Kidney (tissue), 14 donors: ENCODE measurements around the gene OOSP1. TPM values are rescaled to one million over a fixed set of nuclear protein-coding genes. Genes with fewer than 3 reads are reported as not detected.
A peak's percentile ranks its signal among the peaks of the same experiment; 100 is the strongest.

Experiments
- DNase-seq, 5 donors: peaks; one replicate each; pipeline ENCODE4 v3.0.0-alpha.2; 2013 to 2020
- FAIRE-seq: peaks from 2 replicates; lab custom pipeline; 2012; peaks lifted over from hg19 to GRCh38; lab: Jason Lieb, UNC
- H3K27ac ChIP-seq, 2 donors: one replicate each; pipeline ENCODE4 v1.7.0; 2013; ENCODE audit warnings: low read depth in 2 of 2, low read length in 2 of 2, inconsistent platforms in 1 of 2
- H3K27me3 ChIP-seq: one replicate; pipeline ENCODE4 v1.7.1; 2013; ENCODE audit warnings: low read length, inconsistent platforms; ENCODE audit not compliant: control insufficient read depth, insufficient read depth
- H3K36me3 ChIP-seq, 3 donors: one replicate each; pipeline versions ENCODE4 v1.7.0 to v1.7.1; 2013; ENCODE audit warnings: low read length in 3 of 3, control low read depth in 1 of 3, inconsistent platforms in 1 of 3; ENCODE audit not compliant: insufficient read depth in 3 of 3, control insufficient read depth in 2 of 3
- H3K4me1 ChIP-seq, 3 donors: one replicate each; pipeline versions ENCODE4 v1.7.0 to v1.7.1; 2013; ENCODE audit warnings: low read length in 3 of 3, inconsistent platforms in 1 of 3, low read depth in 1 of 3; ENCODE audit not compliant: control insufficient read depth in 2 of 3, insufficient read depth in 2 of 3
- H3K4me3 ChIP-seq, 3 donors: one replicate each; pipeline versions ENCODE4 v1.7.0 to v1.8.1; 2013; ENCODE audit warnings: low read length in 3 of 3, control low read depth in 1 of 3, inconsistent platforms in 1 of 3
- H3K9ac ChIP-seq, 3 donors: one replicate each; pipeline versions ENCODE4 v1.7.0 to v1.7.1; 2013; ENCODE audit warnings: low read length in 3 of 3, control low read depth in 1 of 3, inconsistent platforms in 1 of 3
- H3K9me3 ChIP-seq, 3 donors: one replicate each; pipeline versions ENCODE4 v1.7.0 to v1.7.1; 2013; ENCODE audit warnings: low read length in 3 of 3, control low read depth in 1 of 3, inconsistent platforms in 1 of 3; ENCODE audit not compliant: control insufficient read depth in 2 of 3, insufficient read depth in 1 of 3
- intact Hi-C: fragments of 100-400 bp; cut with DNase I; formaldehyde crosslinking; loops from one replicate; pipeline ENCODE4 v1.11.1; 2022
- polyA plus RNA-seq: library from polyadenylated mRNA; stranded (reverse); fragments of 350-450 nt; fragmentation: Illumina TruSeq; extraction: RNeasy Lipid Tissue Mini Kit (QIAGEN cat#74804); gene quantifications from one replicate; pipeline ENCODE4 v1.2.3, GENCODE V29; 2014; ENCODE audit warnings: low read depth, low replicate concordance; ENCODE audit not compliant: insufficient read depth
- total RNA-seq: library from RNA; stranded (reverse); fragmentation: NEBNext Ultra II Directional; extraction: Animal tissue kit (Norgen Biotek cat#: 25700); gene quantifications from one replicate; pipeline ENCODE4 v1.2.1, GENCODE V29; 2021
- TF ChIP-seq, protein P1 (sequence below): IDR thresholded peaks from 3 replicates; pipeline ENCODE4 v1.5.1; 2012; ENCODE audit warnings: mild to moderate bottlenecking, moderate library complexity, borderline replicate concordance; ENCODE audit not compliant: insufficient read depth; ENCODE audit errors: extremely low read depth
- donor health status: control.
- donor health status: control.
- donor health status: control.
- donor health status: control.
- donor health status: control.
- donor health status: DM: yes; HTN: yes; CAD: no.
- donor health status: Normal renal cell carcinoma (clear cell type).

OOSP1 gene
- total and polyA plus RNA-seq, 2 donors from 2014 or later, result not detected

DNA sequence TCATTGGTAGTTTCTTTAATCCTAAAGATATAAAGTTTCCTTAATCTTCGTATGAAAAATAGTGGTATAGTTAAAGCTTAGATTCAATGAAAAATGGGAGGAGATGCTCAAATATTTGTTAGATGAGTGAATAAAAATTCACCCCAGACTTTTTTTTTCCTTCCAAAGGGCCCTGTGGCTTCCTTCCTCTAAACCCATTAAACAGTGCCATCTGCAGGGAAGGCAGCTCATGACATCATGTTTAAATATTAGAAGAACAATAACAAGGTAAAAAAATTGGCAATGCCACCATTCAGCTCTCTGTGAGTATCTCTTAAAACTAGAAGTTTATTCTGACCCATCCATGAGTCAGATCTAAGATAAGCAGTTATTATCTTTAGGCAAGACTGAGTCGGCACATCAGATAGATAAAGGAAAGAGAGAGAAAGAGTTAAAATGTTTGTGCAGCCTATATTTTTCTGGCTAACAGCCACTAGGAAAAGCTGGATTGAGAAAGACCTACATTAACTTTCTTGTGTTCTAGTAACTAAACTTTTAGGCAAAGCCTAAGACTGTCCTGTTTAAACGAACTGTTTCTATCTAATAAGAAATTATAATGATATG, 19.1 kb upstream of the OOSP1 start:
- no peak overlapping the region for H3K27ac ChIP-seq
- H3K4me3 ChIP-seq, result no peak overlapping the region
- DNase-seq (peak in 2 of 5 donors; percentile 3 to 13), FAIRE-seq (peak; percentile 35)
- peaks cover 0 to 22% (median 11%) of the 10 kb centered on the region in 3 donors for H3K9me3 ChIP-seq
- H3K27me3 ChIP-seq, result no peaks in the 10 kb centered on the region
- intact Hi-C loops, result no loop called here
- H3K4me1 ChIP-seq, result no peaks in the 10 kb centered on the region
- TF ChIP-seq, protein P1, sequence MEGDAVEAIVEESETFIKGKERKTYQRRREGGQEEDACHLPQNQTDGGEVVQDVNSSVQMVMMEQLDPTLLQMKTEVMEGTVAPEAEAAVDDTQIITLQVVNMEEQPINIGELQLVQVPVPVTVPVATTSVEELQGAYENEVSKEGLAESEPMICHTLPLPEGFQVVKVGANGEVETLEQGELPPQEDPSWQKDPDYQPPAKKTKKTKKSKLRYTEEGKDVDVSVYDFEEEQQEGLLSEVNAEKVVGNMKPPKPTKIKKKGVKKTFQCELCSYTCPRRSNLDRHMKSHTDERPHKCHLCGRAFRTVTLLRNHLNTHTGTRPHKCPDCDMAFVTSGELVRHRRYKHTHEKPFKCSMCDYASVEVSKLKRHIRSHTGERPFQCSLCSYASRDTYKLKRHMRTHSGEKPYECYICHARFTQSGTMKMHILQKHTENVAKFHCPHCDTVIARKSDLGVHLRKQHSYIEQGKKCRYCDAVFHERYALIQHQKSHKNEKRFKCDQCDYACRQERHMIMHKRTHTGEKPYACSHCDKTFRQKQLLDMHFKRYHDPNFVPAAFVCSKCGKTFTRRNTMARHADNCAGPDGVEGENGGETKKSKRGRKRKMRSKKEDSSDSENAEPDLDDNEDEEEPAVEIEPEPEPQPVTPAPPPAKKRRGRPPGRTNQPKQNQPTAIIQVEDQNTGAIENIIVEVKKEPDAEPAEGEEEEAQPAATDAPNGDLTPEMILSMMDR, result peak; percentile 30
- no peaks in the 10 kb centered on the region for H3K36me3 ChIP-seq
- no peak overlapping the region for H3K9ac ChIP-seq

DNA sequence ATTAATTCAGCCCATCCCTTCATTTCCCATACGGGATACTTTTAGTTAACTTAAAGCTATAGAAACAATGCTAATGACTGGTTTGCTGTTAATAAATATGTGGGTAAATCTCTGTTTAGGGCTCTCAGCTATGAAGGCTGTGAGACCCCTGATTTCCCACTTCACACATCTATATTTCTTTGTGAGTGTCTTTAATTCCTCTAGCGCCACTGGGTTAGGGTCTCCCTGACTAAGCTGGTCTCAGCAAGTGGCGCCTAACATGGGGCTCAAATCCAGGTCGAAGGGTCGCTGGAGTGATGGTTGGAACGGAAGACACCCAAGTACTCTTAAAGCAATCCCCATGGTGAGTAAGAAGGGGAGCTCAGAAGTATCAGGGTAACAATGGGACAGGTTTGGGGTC, 14.4 kb upstream of the OOSP1 start:
- TF ChIP-seq, protein P1, result no peak
- intact Hi-C loops, result no loop called here
- H3K36me3 ChIP-seq, result no peaks in the 10 kb centered on the region

DNA sequence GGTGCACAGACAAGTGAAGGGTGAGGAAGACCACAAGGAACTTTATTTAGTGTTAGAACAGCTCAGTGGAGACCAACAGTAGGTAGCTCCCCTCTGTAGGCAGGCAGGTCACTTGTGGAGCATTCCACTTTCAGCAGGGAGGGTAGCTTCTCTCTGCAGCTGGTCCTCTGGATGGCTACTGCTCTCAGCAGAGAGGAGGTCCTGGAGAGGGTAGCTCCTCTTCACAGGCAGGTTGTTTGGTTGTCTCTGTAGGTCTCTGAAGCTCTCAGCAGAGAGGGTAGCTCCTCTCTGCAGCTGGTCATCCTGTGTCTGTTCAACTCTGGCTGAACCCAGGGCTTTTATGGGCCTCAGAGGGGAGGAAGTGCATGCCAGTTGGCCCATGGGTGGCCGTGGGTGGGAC, 6.5 kb upstream of the OOSP1 start:
- no peaks in the 10 kb centered on the region for H3K27me3 ChIP-seq
- intact Hi-C loops, result no loop called here
- TF ChIP-seq, protein P1, result no peak
- no peak overlapping the region for H3K9ac ChIP-seq
- H3K27ac ChIP-seq, result no peak overlapping the region
- no peaks in the 10 kb centered on the region for H3K36me3 ChIP-seq
- no peak for FAIRE-seq
- H3K9me3 ChIP-seq, result no peaks in the 10 kb centered on the region
- DNase-seq, result no peak
- no peaks in the 10 kb centered on the region for H3K4me1 ChIP-seq
- H3K4me3 ChIP-seq, result no peak overlapping the region

More for the DNA sequence above, 14.4 kb upstream of the OOSP1 start:
- DNase-seq (no peak), FAIRE-seq (no peak)
- Histone ChIP-seq H3K9me3 (peaks cover 0 to 23% (median 11%) of the 10 kb centered on the region in 3 donors), H3K27me3 (no peaks in the 10 kb centered on the region), H3K27ac (no peak overlapping the region), H3K4me1 (no peaks in the 10 kb centered on the region), H3K9ac (no peak overlapping the region), H3K4me3 (no peak overlapping the region)

DNA sequence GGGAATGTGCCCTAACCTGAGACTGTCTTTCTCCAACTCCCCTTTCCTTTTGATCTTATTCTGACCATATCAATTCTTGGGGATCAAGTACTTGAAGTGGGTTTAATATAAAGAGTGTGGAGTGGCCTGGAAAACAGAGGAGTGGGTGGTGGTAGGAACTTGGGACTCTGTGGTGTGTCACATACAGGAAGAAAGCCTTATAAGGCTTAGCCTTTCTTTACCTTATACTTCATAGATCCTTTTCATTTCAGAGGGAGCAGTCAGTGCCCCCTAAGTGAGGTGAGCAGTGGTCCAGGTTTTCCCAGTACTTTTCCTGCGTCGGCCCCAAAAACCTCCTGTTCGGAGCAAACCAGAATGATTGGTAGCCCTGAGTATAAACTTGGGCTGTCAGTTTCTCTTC, 486 bp downstream of the OOSP1 start:
- TF ChIP-seq, protein P1, result no peak
- Histone ChIP-seq H3K9ac (no peak overlapping the region), H3K9me3 (no peaks in the 10 kb centered on the region), H3K4me1 (no peaks in the 10 kb centered on the region), H3K27ac (no peak overlapping the region), H3K27me3 (no peaks in the 10 kb centered on the region), H3K36me3 (no peaks in the 10 kb centered on the region), H3K4me3 (no peak overlapping the region)
- intact Hi-C loops, result no loop called here
- no peak for DNase-seq
- no peak for FAIRE-seq
